Tibial nerve (tissue), 4 donors: ENCODE measurements around the gene LRRC66.

Source experiments
- EP300 ChIP-seq, 2 donors: sonication (generic); formaldehyde crosslinking; IDR thresholded peaks; one replicate each; pipeline ENCODE4 v1.6.1; 2017; ENCODE audit warnings: antibody characterized with exemption in 2 of 2, mild to moderate bottlenecking in 1 of 2
- POLR2A ChIP-seq, 2 donors: fragments of 450-650 bp; IDR thresholded peaks; one replicate each; pipeline ENCODE4 v1.6.1; 2017; ENCODE audit warnings: antibody characterized with exemption in 2 of 2, mild to moderate bottlenecking in 2 of 2, moderate library complexity in 2 of 2
- TF ChIP-seq, protein P1 (sequence below), 5 experiments: fragments of 200-600 bp in 3 of 5; fragments of 450-650 bp in 2 of 5; sonication (generic) in 3 of 5; IDR thresholded peaks; one replicate each; pipeline ENCODE4 v1.5.1; 2016 to 2019; ENCODE audit warnings: antibody characterized with exemption in 5 of 5, mild to moderate bottlenecking in 3 of 5, moderate library complexity in 2 of 5

DNA sequence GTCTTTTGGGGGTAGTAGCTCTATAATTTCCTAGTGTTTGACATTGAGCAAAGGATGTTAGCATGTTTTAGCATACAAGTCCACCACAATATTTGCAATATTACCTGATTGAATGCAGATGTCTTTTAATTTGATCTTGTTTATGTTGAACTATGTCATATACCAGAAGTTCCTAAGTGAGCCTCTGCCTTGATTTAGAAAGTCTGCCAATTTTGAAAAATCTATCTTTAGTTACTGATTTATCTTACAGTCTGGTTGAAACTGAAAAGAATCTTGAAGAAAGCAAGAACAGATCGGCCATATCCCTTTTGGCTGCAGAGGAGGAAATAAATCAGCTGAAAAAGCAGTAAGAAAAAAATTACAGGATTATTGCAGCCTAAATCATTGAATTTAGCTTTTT lies 49.4 kb upstream of the LRRC66 start:
- TF ChIP-seq, protein P1, sequence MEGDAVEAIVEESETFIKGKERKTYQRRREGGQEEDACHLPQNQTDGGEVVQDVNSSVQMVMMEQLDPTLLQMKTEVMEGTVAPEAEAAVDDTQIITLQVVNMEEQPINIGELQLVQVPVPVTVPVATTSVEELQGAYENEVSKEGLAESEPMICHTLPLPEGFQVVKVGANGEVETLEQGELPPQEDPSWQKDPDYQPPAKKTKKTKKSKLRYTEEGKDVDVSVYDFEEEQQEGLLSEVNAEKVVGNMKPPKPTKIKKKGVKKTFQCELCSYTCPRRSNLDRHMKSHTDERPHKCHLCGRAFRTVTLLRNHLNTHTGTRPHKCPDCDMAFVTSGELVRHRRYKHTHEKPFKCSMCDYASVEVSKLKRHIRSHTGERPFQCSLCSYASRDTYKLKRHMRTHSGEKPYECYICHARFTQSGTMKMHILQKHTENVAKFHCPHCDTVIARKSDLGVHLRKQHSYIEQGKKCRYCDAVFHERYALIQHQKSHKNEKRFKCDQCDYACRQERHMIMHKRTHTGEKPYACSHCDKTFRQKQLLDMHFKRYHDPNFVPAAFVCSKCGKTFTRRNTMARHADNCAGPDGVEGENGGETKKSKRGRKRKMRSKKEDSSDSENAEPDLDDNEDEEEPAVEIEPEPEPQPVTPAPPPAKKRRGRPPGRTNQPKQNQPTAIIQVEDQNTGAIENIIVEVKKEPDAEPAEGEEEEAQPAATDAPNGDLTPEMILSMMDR (IDR thresholded peaks at IDR 0.05): no peak
- no peak for TF ChIP-seq POLR2A (IDR thresholded peaks at IDR 0.05)
- TF ChIP-seq EP300 (IDR thresholded peaks at IDR 0.05): no peak
